Measurements from ENCODE around the gene TSPAN15.

The TSPAN15 gene

DNA sequence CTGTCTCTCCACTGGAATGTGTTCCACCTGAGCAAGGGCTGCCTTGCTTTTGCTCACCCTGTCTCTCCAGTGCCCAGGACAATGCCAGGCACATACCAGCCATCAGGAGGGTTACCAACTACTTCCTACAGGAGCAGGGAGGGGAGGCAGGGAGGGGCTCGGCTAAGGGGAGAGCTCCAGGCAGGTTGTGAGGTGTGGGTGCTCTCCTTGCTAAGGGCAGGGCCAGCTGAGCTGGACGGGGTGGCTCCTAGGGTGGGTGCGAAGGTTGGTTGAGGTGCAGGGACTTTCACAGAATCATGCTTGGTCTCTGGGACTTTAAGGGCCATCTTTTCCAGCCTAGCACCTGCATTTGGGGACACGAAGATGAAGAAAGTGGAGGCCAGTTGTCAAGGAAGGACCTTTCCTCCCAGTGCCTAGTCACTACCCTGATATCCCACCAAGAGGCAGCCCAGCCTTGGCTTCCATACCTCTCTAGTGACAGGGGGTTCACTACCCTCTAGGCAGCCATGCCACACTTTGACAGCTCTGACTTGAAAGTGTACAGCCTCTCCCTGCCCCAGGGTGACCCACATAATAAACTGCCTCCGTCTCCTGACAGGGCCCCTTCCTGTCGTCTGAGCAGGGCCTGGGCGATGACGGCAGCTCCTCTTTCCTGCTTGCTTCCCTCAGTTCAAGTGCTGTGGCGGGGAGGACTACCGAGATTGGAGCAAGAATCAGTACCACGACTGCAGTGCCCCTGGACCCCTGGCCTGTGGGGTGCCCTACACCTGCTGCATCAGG, 46.5 kb downstream of the TSPAN15 start:
- no peak for DNase-seq (ENCODE audit: low read depth)
- no peak overlapping the region for H3K4me3 ChIP-seq (ENCODE audit: low read length)
- TF ChIP-seq, protein P1, sequence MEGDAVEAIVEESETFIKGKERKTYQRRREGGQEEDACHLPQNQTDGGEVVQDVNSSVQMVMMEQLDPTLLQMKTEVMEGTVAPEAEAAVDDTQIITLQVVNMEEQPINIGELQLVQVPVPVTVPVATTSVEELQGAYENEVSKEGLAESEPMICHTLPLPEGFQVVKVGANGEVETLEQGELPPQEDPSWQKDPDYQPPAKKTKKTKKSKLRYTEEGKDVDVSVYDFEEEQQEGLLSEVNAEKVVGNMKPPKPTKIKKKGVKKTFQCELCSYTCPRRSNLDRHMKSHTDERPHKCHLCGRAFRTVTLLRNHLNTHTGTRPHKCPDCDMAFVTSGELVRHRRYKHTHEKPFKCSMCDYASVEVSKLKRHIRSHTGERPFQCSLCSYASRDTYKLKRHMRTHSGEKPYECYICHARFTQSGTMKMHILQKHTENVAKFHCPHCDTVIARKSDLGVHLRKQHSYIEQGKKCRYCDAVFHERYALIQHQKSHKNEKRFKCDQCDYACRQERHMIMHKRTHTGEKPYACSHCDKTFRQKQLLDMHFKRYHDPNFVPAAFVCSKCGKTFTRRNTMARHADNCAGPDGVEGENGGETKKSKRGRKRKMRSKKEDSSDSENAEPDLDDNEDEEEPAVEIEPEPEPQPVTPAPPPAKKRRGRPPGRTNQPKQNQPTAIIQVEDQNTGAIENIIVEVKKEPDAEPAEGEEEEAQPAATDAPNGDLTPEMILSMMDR (IDR thresholded peaks at IDR 0.05; ENCODE audit: insufficient read depth, low read depth, low read length, missing control alignments): no peak

DNA sequence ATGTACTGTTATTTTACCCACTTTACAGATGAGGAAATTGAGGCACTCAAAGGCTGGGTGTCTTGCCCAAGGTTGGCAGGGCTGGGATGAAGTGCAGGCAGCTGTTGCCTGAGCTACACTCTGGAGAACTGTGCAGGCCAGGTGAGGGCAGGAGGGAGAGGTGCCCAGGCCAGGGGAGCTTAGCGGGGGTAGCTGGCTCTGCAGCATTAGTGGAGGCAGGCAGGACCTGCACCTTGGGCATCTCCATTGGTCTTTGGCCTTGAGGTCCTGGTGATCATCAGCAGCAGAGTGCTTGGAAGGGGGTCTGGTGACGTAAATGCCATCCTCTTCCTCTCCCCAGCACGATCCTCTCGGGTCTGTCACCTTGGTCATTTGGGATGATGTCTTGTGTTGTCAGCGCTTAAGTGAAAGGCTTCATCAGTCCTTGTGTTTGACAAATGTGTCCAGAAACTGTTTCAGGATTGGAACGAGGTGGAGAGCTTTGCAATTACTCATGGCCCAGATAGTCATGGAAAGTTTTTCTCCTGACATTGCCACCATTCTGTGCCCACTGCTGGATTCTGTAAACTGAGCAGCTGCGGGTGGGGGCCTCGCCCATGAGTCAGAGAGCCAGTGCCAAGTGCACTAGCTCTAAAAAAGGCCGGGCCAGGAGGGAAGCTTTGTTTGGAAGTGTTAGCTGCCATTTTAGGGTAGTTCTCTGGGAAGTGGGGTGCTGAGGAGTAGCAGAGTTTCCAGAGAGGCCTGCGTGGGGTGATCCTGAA, 47.6 kb downstream of the TSPAN15 start:
- no peak overlapping the region for H3K4me3 ChIP-seq (ENCODE audit: low read length)
- no peak for DNase-seq (ENCODE audit: low read depth)
- TF ChIP-seq, protein P1 (IDR thresholded peaks at IDR 0.05; ENCODE audit: insufficient read depth, low read depth, low read length, missing control alignments): no peak

GRCh38 chr10:69499726-69500689, 48.7 kb downstream of the TSPAN15 start:
- no peak overlapping the region for H3K4me3 ChIP-seq (ENCODE audit: low read length)
- no peak for DNase-seq (ENCODE audit: low read depth)
- TF ChIP-seq, protein P1 (IDR thresholded peaks at IDR 0.05; ENCODE audit: insufficient read depth, low read depth, low read length, missing control alignments): no peak

DNA sequence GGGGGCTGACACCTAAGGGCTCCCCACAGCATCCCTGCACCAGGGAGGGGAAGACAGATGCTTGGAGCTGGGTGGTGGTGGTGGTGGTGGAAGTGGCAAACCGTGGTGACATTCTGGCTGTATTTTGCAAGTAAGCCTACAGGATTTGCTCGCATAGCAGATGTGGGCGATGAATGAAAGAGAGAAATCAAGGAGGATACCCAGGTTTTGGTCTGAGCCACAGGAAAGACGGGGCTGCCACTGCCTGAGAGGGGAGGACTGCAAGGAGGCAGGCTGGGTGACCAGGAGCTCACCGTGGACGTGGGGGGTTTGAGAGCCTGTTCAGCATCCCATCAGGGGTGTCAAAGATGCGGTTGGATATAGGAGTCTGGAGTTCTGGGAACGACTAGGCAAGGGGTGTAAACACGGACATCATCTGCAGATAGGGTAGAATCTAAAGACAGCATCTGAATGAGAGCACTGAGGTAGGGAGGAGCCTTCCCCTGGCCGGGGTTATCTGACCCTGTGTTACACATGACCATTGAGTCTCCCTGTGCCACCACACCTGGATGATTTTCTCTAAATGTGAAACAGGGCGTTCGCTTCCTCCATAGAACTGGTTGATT, 49.7 kb downstream of the TSPAN15 start:
- TF ChIP-seq, protein P1 (IDR thresholded peaks at IDR 0.05; ENCODE audit: insufficient read depth, low read depth, low read length, missing control alignments): no peak

DNA sequence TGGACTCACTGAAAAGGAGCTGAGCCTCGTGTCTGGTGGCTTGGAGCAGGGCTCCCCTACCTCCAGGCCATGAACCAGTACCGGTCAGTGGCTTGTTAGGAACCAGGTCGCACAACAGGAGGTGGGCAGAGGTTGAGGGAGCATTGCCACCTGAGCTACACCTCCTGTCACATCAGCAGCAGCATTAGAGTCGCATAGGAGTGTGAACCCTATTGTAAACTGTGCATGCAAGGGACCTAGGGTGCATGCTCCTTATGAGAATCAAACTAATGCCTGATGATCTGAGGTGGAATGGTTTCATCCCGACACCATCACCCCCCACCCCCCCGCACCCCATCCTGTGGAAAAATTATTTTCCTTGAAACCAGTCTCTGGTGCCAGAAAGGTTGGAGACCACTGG, 50.4 kb downstream of the TSPAN15 start:
- DNase-seq (ENCODE audit: low read depth): no peak
- TF ChIP-seq, protein P1 (IDR thresholded peaks at IDR 0.05; ENCODE audit: insufficient read depth, low read depth, low read length, missing control alignments): no peak
- H3K4me3 ChIP-seq (ENCODE audit: low read length): no peak overlapping the region

More for the DNA sequence above, 49.7 kb downstream of the TSPAN15 start:
- no peak for DNase-seq (ENCODE audit: low read depth)
- H3K4me3 ChIP-seq (ENCODE audit: low read length): no peak overlapping the region

DNA sequence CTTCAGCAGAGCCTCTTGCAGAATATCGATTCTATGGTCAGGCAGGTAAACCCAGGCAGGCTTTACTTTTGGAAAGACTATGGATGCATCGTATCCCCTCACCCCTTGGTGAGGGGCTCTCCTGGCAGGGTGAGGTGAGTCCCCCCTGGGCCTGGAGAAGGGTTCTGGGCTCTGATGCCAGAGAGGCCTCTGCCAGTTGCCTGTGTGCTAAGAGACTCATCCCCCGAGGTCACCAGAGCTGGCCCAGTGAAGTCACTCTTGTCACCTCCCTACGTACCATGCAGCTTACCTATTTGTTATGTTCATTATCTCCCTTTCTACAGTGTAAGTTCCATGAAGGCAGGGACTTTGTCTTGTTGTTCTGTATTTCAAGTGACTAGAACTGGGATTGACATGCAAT, 51.3 kb downstream of the TSPAN15 start:
- H3K4me3 ChIP-seq (ENCODE audit: low read length): no peak overlapping the region
- DNase-seq (ENCODE audit: low read depth): no peak
- TF ChIP-seq, protein P1 (IDR thresholded peaks at IDR 0.05; ENCODE audit: insufficient read depth, low read depth, low read length, missing control alignments): no peak

Data from epithelial cell of esophagus (primary cell).